Stimulated activated CD8-positive, alpha-beta memory T cell treated with anti-CD3 and anti-CD28 coated beads, Interleukin-12 subunit alpha, Interleukin-12 subunit beta, amount 100 ng/mL, for 24 hours (primary cell): Measurements from ENCODE around the gene TBC1D20.
A peak's percentile ranks its signal among the peaks of the same experiment; 100 is the strongest.
"Not testable (repeated sequence)": the region's sequence is repeated elsewhere in the genome, so short reads cannot be mapped to it uniquely, and the experiment has no call there.

ENCODE experiments used
- DNase-seq: peaks from one replicate; pipeline ENCODE4 v3.0.0-alpha.2; 2020; ENCODE audit errors: extremely low read depth

Gene TBC1D20, protein sequence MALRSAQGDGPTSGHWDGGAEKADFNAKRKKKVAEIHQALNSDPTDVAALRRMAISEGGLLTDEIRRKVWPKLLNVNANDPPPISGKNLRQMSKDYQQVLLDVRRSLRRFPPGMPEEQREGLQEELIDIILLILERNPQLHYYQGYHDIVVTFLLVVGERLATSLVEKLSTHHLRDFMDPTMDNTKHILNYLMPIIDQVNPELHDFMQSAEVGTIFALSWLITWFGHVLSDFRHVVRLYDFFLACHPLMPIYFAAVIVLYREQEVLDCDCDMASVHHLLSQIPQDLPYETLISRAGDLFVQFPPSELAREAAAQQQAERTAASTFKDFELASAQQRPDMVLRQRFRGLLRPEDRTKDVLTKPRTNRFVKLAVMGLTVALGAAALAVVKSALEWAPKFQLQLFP

GRCh38 chr20:462199-462991 is at the start of gene TBC1D20:
TBC1D20 (minus strand) TSS chr20:462533; CDS start chr20:462405, 128 bp downstream.
- DNase-seq, result peak; percentile 65

DNA sequence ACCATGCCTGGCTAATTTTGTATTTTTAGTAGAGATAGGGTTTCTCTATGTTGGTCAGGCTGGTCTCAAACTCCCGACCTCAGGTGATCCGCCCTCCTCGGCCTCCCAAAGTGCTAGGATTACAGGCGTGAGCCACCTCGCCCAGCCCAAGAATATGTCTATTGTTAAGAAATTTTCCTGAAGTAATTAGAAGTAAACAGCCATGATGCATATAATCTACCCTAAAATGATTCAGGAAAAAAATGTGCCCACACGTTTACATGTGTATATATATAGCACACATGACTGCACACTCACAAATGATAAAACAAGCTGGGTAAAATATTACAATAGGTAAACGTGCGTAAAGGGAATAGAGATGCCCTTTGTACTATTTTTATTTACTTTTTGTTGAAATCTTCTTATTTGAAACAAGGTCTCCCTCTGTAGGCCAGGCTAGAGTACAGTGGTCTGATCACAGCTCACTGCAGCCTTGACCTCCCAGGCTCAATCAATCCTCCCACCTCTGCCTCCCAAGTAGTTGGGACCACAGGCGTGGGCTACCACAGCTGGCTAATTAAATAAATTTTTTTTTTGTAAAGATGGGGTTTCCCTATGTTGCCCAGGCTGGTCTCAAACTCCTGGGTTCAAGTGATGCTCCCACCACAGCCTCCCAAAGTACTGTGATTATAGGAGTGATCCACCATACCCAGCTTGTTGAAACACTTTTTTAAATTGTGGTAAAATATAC is 48.2 kb upstream of the TBC1D20 start:
- not testable (repeated sequence) for DNase-seq

- not testable (repeated sequence) for DNase-seq
These were observed 46.0 kb upstream of the TBC1D20 start for GRCh38 chr20:508364-508787.

DNA sequence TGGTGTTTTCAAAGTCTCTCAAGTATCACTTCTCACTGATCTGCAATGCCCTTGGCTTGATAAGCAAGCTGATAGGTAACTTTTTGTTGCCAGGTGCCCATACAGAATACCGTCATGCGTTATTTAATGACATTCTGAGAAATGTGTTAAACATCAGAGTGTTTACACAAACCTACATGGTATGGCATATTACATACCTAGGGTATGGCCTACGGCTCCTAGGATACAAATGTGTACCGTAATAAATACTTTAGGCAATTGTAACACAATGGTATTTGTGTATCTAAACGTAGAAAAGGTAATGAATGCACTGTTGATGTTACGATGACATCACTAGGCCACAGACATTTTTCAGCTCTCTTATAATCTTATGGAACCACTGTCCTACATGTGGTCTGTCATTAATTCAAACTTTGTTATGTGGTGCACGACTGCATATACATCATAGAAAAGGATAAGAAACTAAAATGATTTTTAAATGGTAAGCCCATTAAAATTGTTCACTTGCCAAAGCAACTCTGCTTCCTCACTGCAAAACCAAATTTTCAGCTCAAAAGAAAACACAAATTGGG is 45.5 kb upstream of the TBC1D20 start:
- DNase-seq, result no peak

- DNase-seq, result no peak
These were observed 44.8 kb upstream of the TBC1D20 start for GRCh38 chr20:507006-507758.

- DNase-seq, result no peak
These were observed 42.3 kb upstream of the TBC1D20 start for GRCh38 chr20:504632-505075.

- no peak for DNase-seq
These were observed 40.9 kb upstream of the TBC1D20 start for GRCh38 chr20:503048-503737.

- no peak for DNase-seq
These were observed 35.6 kb upstream of the TBC1D20 start for GRCh38 chr20:497979-498378.

GRCh38 chr20:496126-496696 is 33.9 kb upstream of the TBC1D20 start:
- no peak for DNase-seq

- DNase-seq, result no peak
These were observed 29.8 kb upstream of the TBC1D20 start for GRCh38 chr20:492159-492558.

DNA sequence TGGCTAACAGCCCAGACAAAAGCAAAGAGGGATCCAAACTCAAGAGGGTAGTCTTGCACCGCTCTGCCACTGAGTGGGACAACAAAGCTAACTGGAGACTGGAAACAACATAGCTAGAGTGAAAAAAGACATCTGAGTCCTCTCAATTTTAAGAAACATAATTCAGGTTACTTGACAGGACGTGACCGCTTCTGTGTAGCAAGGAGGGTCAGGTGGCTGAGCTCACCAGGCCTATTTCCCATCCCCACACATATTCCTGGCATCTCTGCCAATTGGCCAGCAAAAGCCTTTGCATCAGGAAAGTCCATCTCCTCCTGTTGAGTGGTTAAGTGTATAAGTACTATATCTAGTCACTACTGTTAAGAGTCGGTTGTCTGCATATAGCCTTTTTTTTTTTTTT is 25.3 kb upstream of the TBC1D20 start:
- DNase-seq, result no peak

GRCh38 chr20:483815-484644 is 21.7 kb upstream of the TBC1D20 start:
- DNase-seq, result no peak

DNA sequence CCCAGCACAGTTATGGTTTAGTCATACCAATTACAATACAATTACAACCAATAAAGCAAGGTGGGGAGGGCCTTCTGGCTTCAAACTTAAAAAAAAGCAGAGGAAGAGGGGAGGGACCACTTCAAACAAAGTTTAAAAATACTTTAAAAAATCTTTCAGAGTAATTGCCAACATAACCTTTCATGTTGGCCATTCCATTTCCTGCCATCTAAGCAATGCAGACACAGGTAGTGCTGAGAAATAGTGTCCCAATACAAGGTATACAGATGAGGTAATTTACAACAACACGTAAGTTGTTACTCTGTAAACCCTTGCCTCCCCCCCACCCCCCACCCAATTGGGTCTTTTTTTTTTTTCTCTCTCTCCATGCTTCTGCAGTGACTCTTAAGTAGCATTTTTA is 18.8 kb upstream of the TBC1D20 start:
- DNase-seq, result no peak

DNA sequence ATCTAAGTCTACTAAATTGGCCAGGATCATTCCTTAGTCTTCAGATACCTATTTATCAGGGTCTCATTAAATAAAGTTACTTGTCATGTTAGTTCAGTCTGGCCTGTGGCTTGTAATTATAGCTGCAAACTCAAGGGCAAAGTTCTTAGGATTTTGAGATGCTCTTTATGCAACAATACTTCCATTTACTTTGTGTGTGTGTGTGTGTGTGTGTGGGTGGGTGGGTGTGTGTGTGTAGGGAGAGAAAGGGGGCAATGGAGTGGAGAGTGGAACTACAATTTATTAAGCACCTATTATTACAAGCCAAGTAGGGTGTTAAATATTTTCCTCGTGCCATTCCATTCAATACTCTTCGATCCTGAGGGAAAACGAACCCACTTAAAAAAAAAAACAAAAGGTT is 17.7 kb upstream of the TBC1D20 start:
- no peak for DNase-seq

GRCh38 chr20:479487-479886 is 17.2 kb upstream of the TBC1D20 start:
- DNase-seq, result no peak

DNA sequence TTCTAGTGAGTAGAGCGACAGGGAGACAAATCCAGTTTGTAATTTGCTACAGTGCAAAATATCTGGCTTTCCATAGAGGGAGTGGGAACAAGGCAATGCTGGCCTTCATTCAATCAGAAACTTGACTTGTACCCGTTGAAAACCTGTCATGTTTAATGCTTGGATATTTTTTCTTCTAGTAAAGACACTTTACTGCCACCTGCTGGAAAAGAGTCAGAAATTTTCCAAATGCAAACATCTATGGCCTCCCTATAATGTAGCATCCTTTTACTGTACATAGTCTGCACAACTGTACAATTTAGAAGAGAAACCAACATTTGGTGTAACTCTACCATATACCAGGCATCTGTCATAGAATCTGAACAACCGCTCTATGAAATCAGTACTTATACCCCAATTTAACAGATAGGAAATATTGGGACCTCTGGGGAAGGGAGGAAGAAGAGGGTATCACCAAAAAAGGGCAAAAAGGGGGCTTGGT is 16.7 kb upstream of the TBC1D20 start:
- DNase-seq, result no peak

- no peak for DNase-seq
These were observed 15.9 kb upstream of the TBC1D20 start for GRCh38 chr20:478010-478948.
